AG04450 (cell line): ENCODE measurements around the gene TOMM40L. TPM values are rescaled to one million over a fixed set of nuclear protein-coding genes. Genes with fewer than 3 reads are reported as not detected.

Experiments
- CTCF ChIA-PET: fragments of 300-600, 350-600 bp; formaldehyde crosslinking; extraction: SDS; loops from one replicate; lab custom pipeline; 2022; ENCODE audit warnings: antibody characterized with exemption, inconsistent platforms; lab: Charles Lee
- POLR2A ChIA-PET: fragments of 350-600 bp; formaldehyde crosslinking; extraction: SDS; loops from one replicate; lab custom pipeline; 2021; ENCODE audit warnings: antibody characterized with exemption, inconsistent platforms; lab: Yijun Ruan, JAX
- DNase-seq: peaks from one replicate; pipeline ENCODE4 v3.0.0-alpha.2; 2011; ENCODE audit warnings: low read depth, low spot score
- H3K27ac ChIP-seq: one replicate; pipeline ENCODE4 v1.5.1; 2012; ENCODE audit warnings: low read depth, low read length, control low read depth
- H3K27me3 ChIP-seq: one replicate; pipeline ENCODE4 v1.6.0; 2012; ENCODE audit warnings: low read length; ENCODE audit not compliant: control insufficient read depth, insufficient read depth
- H3K4me3 ChIP-seq: 2 replicates; pipeline ENCODE4 v1.5.1; 2011; ENCODE audit warnings: mild to moderate bottlenecking, low read depth, low read length, control low read depth
- H3K9me3 ChIP-seq: 2 replicates; pipeline ENCODE4 v1.5.1; 2012; ENCODE audit warnings: low read length; ENCODE audit not compliant: control insufficient read depth, insufficient read depth
- CTCF ChIP-seq: IDR thresholded peaks from 2 replicates; pipeline ENCODE4 v1.5.1; 2011; ENCODE audit warnings: low read depth, low read length, control low read depth, inconsistent platforms
- polyA plus RNA-seq: library from polyadenylated mRNA; depleted of rRNA; stranded (reverse); fragments of >200 nt; gene quantifications from 2 replicates; pipeline ENCODE4 v1.2.3, GENCODE V29; 2011

TOMM40L gene
- polyA plus RNA-seq, 1 experiment, result 9.3 TPM

- Histone ChIP-seq H3K27me3 (no peaks in the 10 kb centered on the region), H3K27ac (no peak overlapping the region), H3K4me3 (no peak overlapping the region), H3K9me3 (no peaks in the 10 kb centered on the region)
- no peak for TF ChIP-seq CTCF
- ChIA-PET POLR2A (no interaction called here), CTCF (interaction anchor here (2.0 kb wide), 1 partner anchor 38 kb away, joined by 7 read pairs; the partner anchor contains the start of gene TOMM40L)
- DNase-seq, result no peak
Observed at GRCh38 chr1:161187311-161187710, 38.5 kb upstream of the TOMM40L start.

- Histone ChIP-seq H3K4me3 (no peak overlapping the region), H3K27me3 (no peaks in the 10 kb centered on the region), H3K9me3 (no peaks in the 10 kb centered on the region), H3K27ac (no peak overlapping the region)
- ChIA-PET CTCF (interaction anchor here (2.1 kb wide), 1 partner anchor 37 kb away, joined by 5 read pairs; the partner anchor contains the start of gene TOMM40L), POLR2A (no interaction called here)
- DNase-seq, result no peak
- no peak for TF ChIP-seq CTCF
Observed at GRCh38 chr1:161188381-161188780, 37.5 kb upstream of the TOMM40L start.

- Histone ChIP-seq H3K27me3 (no peaks in the 10 kb centered on the region), H3K27ac (no peak overlapping the region), H3K9me3 (no peaks in the 10 kb centered on the region), H3K4me3 (no peak overlapping the region)
- ChIA-PET POLR2A (no interaction called here), CTCF (interaction anchor here (1.6 to 2.1 kb wide), 2 partner anchors 37 to 200 kb away, joined by 3 to 5 read pairs; partner anchors contain the start of gene TOMM40L)
- DNase-seq, result no peak
- TF ChIP-seq CTCF, result no peak
Observed at GRCh38 chr1:161189036-161189435, 36.8 kb upstream of the TOMM40L start.

- H3K27me3 ChIP-seq, result no peaks in the 10 kb centered on the region
- no peaks in the 10 kb centered on the region for H3K9me3 ChIP-seq
- CTCF ChIA-PET, result interaction anchor here (1.1 to 5.6 kb wide), 17 partner anchors 10 to 198 kb away, joined by 3 to 92 read pairs (median 15); partner anchors contain the start of genes B4GALT3, NDUFS2, PPOX and SDHC
- H3K4me3 ChIP-seq, result no peak overlapping the region
- H3K27ac ChIP-seq, result no peak overlapping the region
- TF ChIP-seq CTCF, result no peak
- POLR2A ChIA-PET, result interaction anchor here (0.6 kb wide), 1 partner anchor 197 kb away, joined by 4 read pairs; no protein-coding TSS in a partner anchor
- no peak for DNase-seq
Observed at GRCh38 chr1:161190962-161191521, 34.8 kb upstream of the TOMM40L start.

GRCh38 chr1:161191971-161192370 is 33.9 kb upstream of the TOMM40L start:
- ChIA-PET POLR2A (interaction anchor here (1.3 kb wide), 1 partner anchor 10 kb away, joined by 3 read pairs; the partner anchor contains the start of gene NDUFS2), CTCF (interaction anchor here (0.6 to 5.6 kb wide), 26 partner anchors 11 to 1002 kb away, joined by 3 to 92 read pairs (median 8); partner anchors contain the start of genes APOA2, B4GALT3, CASQ1 and FCER1G)
- no peak for DNase-seq
- no peaks in the 10 kb centered on the region for H3K9me3 ChIP-seq
- no peak overlapping the region for H3K4me3 ChIP-seq
- H3K27ac ChIP-seq, result no peak overlapping the region
- TF ChIP-seq CTCF, result no peak
- H3K27me3 ChIP-seq, result no peaks in the 10 kb centered on the region
